ENCODE measurements around the gene CLSTN2.

The CLSTN2 gene

GRCh38 chr3:140134231-140134965 lies 199.4 kb downstream of the CLSTN2 start:
- no peak for DNase-seq (ENCODE audit: low read depth in 1 of 2, low spot score in 1 of 2)
- TF ChIP-seq JUND (IDR thresholded peaks at IDR 0.05; ENCODE audit: low read depth) = no peak
- in situ Hi-C loops (cut with HindIII; ENCODE audit: low pct_unique_long_range_greater_than_20kb, low sequenced_read_pairs) = no loop called here

- no peak for DNase-seq (ENCODE audit: low read depth in 1 of 2, low spot score in 1 of 2)
- TF ChIP-seq JUND (IDR thresholded peaks at IDR 0.05; ENCODE audit: low read depth) = no peak
- in situ Hi-C loops (cut with HindIII; ENCODE audit: low pct_unique_long_range_greater_than_20kb, low sequenced_read_pairs) = no loop called here
Observed at GRCh38 chr3:140135461-140135860, 200.5 kb downstream of the CLSTN2 start.

- no peak for DNase-seq (ENCODE audit: low read depth in 1 of 2, low spot score in 1 of 2)
- in situ Hi-C loops (cut with HindIII; ENCODE audit: low pct_unique_long_range_greater_than_20kb, low sequenced_read_pairs) = no loop called here
- no peak for TF ChIP-seq JUND (IDR thresholded peaks at IDR 0.05; ENCODE audit: low read depth)
Observed at GRCh38 chr3:140143367-140144069, 208.5 kb downstream of the CLSTN2 start.

GRCh38 chr3:140145528-140145927 lies 210.5 kb downstream of the CLSTN2 start:
- no peak for TF ChIP-seq JUND (IDR thresholded peaks at IDR 0.05; ENCODE audit: low read depth)
- in situ Hi-C loops (cut with HindIII; ENCODE audit: low pct_unique_long_range_greater_than_20kb, low sequenced_read_pairs) = no loop called here
- no peak for DNase-seq (ENCODE audit: low read depth in 1 of 2, low spot score in 1 of 2)

- no peak for DNase-seq (ENCODE audit: low read depth in 1 of 2, low spot score in 1 of 2)
- TF ChIP-seq JUND (IDR thresholded peaks at IDR 0.05; ENCODE audit: low read depth) = no peak
- in situ Hi-C loops (cut with HindIII; ENCODE audit: low pct_unique_long_range_greater_than_20kb, low sequenced_read_pairs) = no loop called here
Observed at GRCh38 chr3:140146668-140147067, 211.7 kb downstream of the CLSTN2 start.

GRCh38 chr3:140147965-140148490 lies 213.0 kb downstream of the CLSTN2 start:
- no peak for TF ChIP-seq JUND (IDR thresholded peaks at IDR 0.05; ENCODE audit: low read depth)
- DNase-seq (ENCODE audit: low read depth in 1 of 2, low spot score in 1 of 2) = no peak
- in situ Hi-C loops (cut with HindIII; ENCODE audit: low pct_unique_long_range_greater_than_20kb, low sequenced_read_pairs) = no loop called here

GRCh38 chr3:140148824-140149390 lies 213.9 kb downstream of the CLSTN2 start:
- in situ Hi-C loops (cut with HindIII; ENCODE audit: low pct_unique_long_range_greater_than_20kb, low sequenced_read_pairs) = no loop called here
- no peak for TF ChIP-seq JUND (IDR thresholded peaks at IDR 0.05; ENCODE audit: low read depth)
- DNase-seq (ENCODE audit: low read depth in 1 of 2, low spot score in 1 of 2) = no peak

- DNase-seq (ENCODE audit: low read depth in 1 of 2, low spot score in 1 of 2) = no peak
- TF ChIP-seq JUND (IDR thresholded peaks at IDR 0.05; ENCODE audit: low read depth) = no peak
- in situ Hi-C loops (cut with HindIII; ENCODE audit: low pct_unique_long_range_greater_than_20kb, low sequenced_read_pairs) = no loop called here
Observed at GRCh38 chr3:140151321-140151720, 216.3 kb downstream of the CLSTN2 start.

GRCh38 chr3:140152851-140153639 lies 218.1 kb downstream of the CLSTN2 start:
- in situ Hi-C loops (cut with HindIII; ENCODE audit: low pct_unique_long_range_greater_than_20kb, low sequenced_read_pairs) = no loop called here
- TF ChIP-seq JUND (IDR thresholded peaks at IDR 0.05; ENCODE audit: low read depth) = no peak
- no peak for DNase-seq (ENCODE audit: low read depth in 1 of 2, low spot score in 1 of 2)

- in situ Hi-C loops (cut with HindIII; ENCODE audit: low pct_unique_long_range_greater_than_20kb, low sequenced_read_pairs) = no loop called here
- TF ChIP-seq JUND (IDR thresholded peaks at IDR 0.05; ENCODE audit: low read depth) = no peak
- no peak for DNase-seq (ENCODE audit: low read depth in 1 of 2, low spot score in 1 of 2)
Observed at GRCh38 chr3:140153736-140154135, 218.8 kb downstream of the CLSTN2 start.

GRCh38 chr3:140157161-140157560 lies 222.2 kb downstream of the CLSTN2 start:
- TF ChIP-seq JUND (IDR thresholded peaks at IDR 0.05; ENCODE audit: low read depth) = no peak
- in situ Hi-C loops (cut with HindIII; ENCODE audit: low pct_unique_long_range_greater_than_20kb, low sequenced_read_pairs) = no loop called here
- DNase-seq (ENCODE audit: low read depth in 1 of 2, low spot score in 1 of 2) = no peak

- in situ Hi-C loops (cut with HindIII; ENCODE audit: low pct_unique_long_range_greater_than_20kb, low sequenced_read_pairs) = no loop called here
- DNase-seq (ENCODE audit: low read depth in 1 of 2, low spot score in 1 of 2) = no peak
- TF ChIP-seq JUND (IDR thresholded peaks at IDR 0.05; ENCODE audit: low read depth) = no peak
Observed at GRCh38 chr3:140159646-140160045, 224.7 kb downstream of the CLSTN2 start.

All from T47D (cell line).